HG03521 (cell line): ENCODE data around the gene LARP4B.

Source experiments
- ATAC-seq: cut with Tn5 transposase; IDR thresholded peaks from one replicate; pipeline ENCODE4 v1.9.1; 2021; ENCODE audit warnings: mild to moderate bottlenecking, moderate library complexity; ENCODE audit not compliant: unreplicated experiment

The LARP4B gene

GRCh38 chr10:811379-812175 lies 119.9 kb downstream of the LARP4B start:
- no peak for ATAC-seq

- ATAC-seq: no peak
Observed at GRCh38 chr10:810351-810846, 121.1 kb downstream of the LARP4B start.

- no peak for ATAC-seq
Observed at GRCh38 chr10:809671-810350, 121.7 kb downstream of the LARP4B start.

- ATAC-seq: no peak
Observed at GRCh38 chr10:807958-808353, 123.5 kb downstream of the LARP4B start.

GRCh38 chr10:807163-807957 lies 124.1 kb downstream of the LARP4B start:
- ATAC-seq: no peak

- no peak for ATAC-seq
Observed at GRCh38 chr10:806451-807162, 124.9 kb downstream of the LARP4B start.

- no peak for ATAC-seq
Observed at GRCh38 chr10:805620-806305, 125.7 kb downstream of the LARP4B start.

- ATAC-seq: no peak
Observed at GRCh38 chr10:804787-805619, 126.5 kb downstream of the LARP4B start.

GRCh38 chr10:804191-804781 lies 127.2 kb downstream of the LARP4B start:
- ATAC-seq: no peak

GRCh38 chr10:803041-803741 lies 128.3 kb downstream of the LARP4B start:
- ATAC-seq: no peak

GRCh38 chr10:802506-802905 lies 129.0 kb downstream of the LARP4B start:
- ATAC-seq: no peak

- ATAC-seq: no peak
Observed at GRCh38 chr10:797179-797578, 134.3 kb downstream of the LARP4B start.

GRCh38 chr10:796233-796632 lies 135.3 kb downstream of the LARP4B start:
- no peak for ATAC-seq

GRCh38 chr10:794382-794956 lies 137.0 kb downstream of the LARP4B start:
- ATAC-seq: no peak

GRCh38 chr10:792792-793100 lies 138.8 kb downstream of the LARP4B start:
- ATAC-seq: no peak

GRCh38 chr10:792083-792791 lies 139.3 kb downstream of the LARP4B start:
- ATAC-seq: no peak

- no peak for ATAC-seq
Observed at GRCh38 chr10:791639-792038, 139.9 kb downstream of the LARP4B start.
